Effector memory CD4-positive, alpha-beta T cell (primary cell): ENCODE measurements around the gene TFRC.

Experiments used
- DNase-seq, 3 donors: peaks; one replicate each; pipeline ENCODE4 v3.0.0-alpha.2; 2020
- H3K27ac ChIP-seq: 2 replicates; pipeline ENCODE4 v1.7.0; 2013; ENCODE audit warnings: mild to moderate bottlenecking, low read length, moderate library complexity; ENCODE audit not compliant: insufficient read depth, poor library complexity, severe bottlenecking
- H3K27me3 ChIP-seq: replicated peaks from 2 replicates; pipeline ENCODE4 v1.7.0; 2013; ENCODE audit warnings: mild to moderate bottlenecking, low read length; ENCODE audit not compliant: insufficient read depth, control insufficient read depth, poor library complexity, severe bottlenecking
- H3K36me3 ChIP-seq: 2 replicates; pipeline ENCODE4 v1.7.0; 2013; ENCODE audit warnings: mild to moderate bottlenecking, low read length, moderate library complexity; ENCODE audit not compliant: control insufficient read depth, insufficient read depth
- H3K4me1 ChIP-seq: 2 replicates; pipeline ENCODE4 v1.7.0; 2013; ENCODE audit warnings: low read length, mild to moderate bottlenecking; ENCODE audit not compliant: control insufficient read depth, insufficient read depth, poor library complexity, severe bottlenecking
- H3K4me3 ChIP-seq: 2 replicates; pipeline ENCODE4 v1.7.0; 2013; ENCODE audit warnings: low read length, low read depth, mild to moderate bottlenecking; ENCODE audit not compliant: insufficient read depth, poor library complexity, severe bottlenecking
- H3K9me3 ChIP-seq: 2 replicates; pipeline ENCODE4 v1.7.0; 2013; ENCODE audit warnings: mild to moderate bottlenecking, low read length, moderate library complexity; ENCODE audit not compliant: control insufficient read depth
- total RNA-seq, 3 donors: gene quantifications; one replicate each; lab custom pipeline; 2026; lab: John Stamatoyannopoulos, UW

Gene TFRC
- 251 to 333 (median 292) reads per million in 3 donors for total RNA-seq

- H3K9me3 ChIP-seq = no peaks in the 10 kb centered on the region
- H3K27me3 ChIP-seq = no peaks in the 10 kb centered on the region
- peaks cover 12% of the 10 kb centered on the region for H3K4me1 ChIP-seq
- DNase-seq = peak; percentile 90 to 94 (median 91)
- H3K4me3 ChIP-seq = peak within 1 kb of the TSS; percentile 95
- H3K36me3 ChIP-seq = no peaks in the 10 kb centered on the region
- peak within 1 kb of the TSS; percentile 94 for H3K27ac ChIP-seq
Measured at GRCh38 chr3:196081834-196082618, at the start of gene TFRC. Gene TFRC, minus strand, starts transcription at chr3:196082090. Its CDS starts 4,991 bp downstream, at chr3:196077099.

- H3K4me1 ChIP-seq = peaks cover 11% of the 10 kb centered on the region
- DNase-seq = no peak
- no peak overlapping the region for H3K27ac ChIP-seq
- no peaks in the 10 kb centered on the region for H3K27me3 ChIP-seq
- no peaks in the 10 kb centered on the region for H3K9me3 ChIP-seq
- H3K36me3 ChIP-seq = no peaks in the 10 kb centered on the region
- no peak overlapping the region for H3K4me3 ChIP-seq
Measured at GRCh38 chr3:196128172-196128843, 46.4 kb upstream of the TFRC start.

GRCh38 chr3:196127308-196128040 lies 45.6 kb upstream of the TFRC start:
- Histone ChIP-seq H3K9me3 (no peaks in the 10 kb centered on the region), H3K27me3 (no peaks in the 10 kb centered on the region), H3K36me3 (no peaks in the 10 kb centered on the region), H3K4me3 (no peak overlapping the region), H3K27ac (peak overlapping the region; percentile 14), H3K4me1 (peaks cover 11% of the 10 kb centered on the region)
- DNase-seq = peak in 1 of 3 donors; percentile 17

GRCh38 chr3:196124608-196125007 lies 42.7 kb upstream of the TFRC start:
- no peak for DNase-seq
- Histone ChIP-seq H3K27me3 (no peaks in the 10 kb centered on the region), H3K27ac (no peak overlapping the region), H3K4me3 (no peak overlapping the region), H3K4me1 (peaks cover 20% of the 10 kb centered on the region), H3K36me3 (no peaks in the 10 kb centered on the region), H3K9me3 (no peaks in the 10 kb centered on the region)

- Histone ChIP-seq H3K36me3 (no peaks in the 10 kb centered on the region), H3K4me3 (no peak overlapping the region), H3K27me3 (no peaks in the 10 kb centered on the region), H3K9me3 (no peaks in the 10 kb centered on the region), H3K27ac (no peak overlapping the region), H3K4me1 (peaks cover 18% of the 10 kb centered on the region)
- no peak for DNase-seq
Measured at GRCh38 chr3:196122688-196123046, 40.8 kb upstream of the TFRC start.

GRCh38 chr3:196122021-196122687 lies 40.3 kb upstream of the TFRC start:
- Histone ChIP-seq H3K9me3 (no peaks in the 10 kb centered on the region), H3K4me1 (peaks cover 13% of the 10 kb centered on the region), H3K27me3 (no peaks in the 10 kb centered on the region), H3K4me3 (no peak overlapping the region), H3K27ac (no peak overlapping the region), H3K36me3 (no peaks in the 10 kb centered on the region)
- DNase-seq = no peak

GRCh38 chr3:196121066-196121465 lies 39.2 kb upstream of the TFRC start:
- H3K27me3 ChIP-seq = no peaks in the 10 kb centered on the region
- H3K27ac ChIP-seq = no peak overlapping the region
- no peak for DNase-seq
- H3K9me3 ChIP-seq = no peaks in the 10 kb centered on the region
- peaks cover 9% of the 10 kb centered on the region for H3K4me1 ChIP-seq
- no peaks in the 10 kb centered on the region for H3K36me3 ChIP-seq
- H3K4me3 ChIP-seq = no peak overlapping the region

GRCh38 chr3:196120291-196120951 lies 38.5 kb upstream of the TFRC start:
- Histone ChIP-seq H3K27me3 (no peaks in the 10 kb centered on the region), H3K4me3 (no peak overlapping the region), H3K9me3 (no peaks in the 10 kb centered on the region), H3K36me3 (no peaks in the 10 kb centered on the region), H3K4me1 (peaks cover 9% of the 10 kb centered on the region), H3K27ac (no peak overlapping the region)
- DNase-seq = no peak

- Histone ChIP-seq H3K27ac (no peak overlapping the region), H3K27me3 (no peaks in the 10 kb centered on the region), H3K4me3 (no peak overlapping the region), H3K4me1 (peaks cover 9% of the 10 kb centered on the region), H3K9me3 (no peaks in the 10 kb centered on the region), H3K36me3 (no peaks in the 10 kb centered on the region)
- DNase-seq = no peak
Measured at GRCh38 chr3:196117809-196118208, 35.9 kb upstream of the TFRC start.
